ENCODE data around the gene OVOL1. TPM values are rescaled to one million over a fixed set of nuclear protein-coding genes. Genes with fewer than 3 reads are reported as not detected.
A peak's percentile ranks its signal among the peaks of the same experiment; 100 is the strongest.

The OVOL1 gene
- total RNA-seq, 6 experiments from 2014 or later = not detected

GRCh38 chr11:65781152-65781961, 5.5 kb upstream of the OVOL1 start:
- H3K4me1 ChIP-seq = peaks cover 0 to 19% (median 6%) of the 10 kb centered on the region in 4 donors
- peak overlapping the region in 1 of 3 donors; percentile 16 for H3K27ac ChIP-seq
- intact Hi-C loops (cut with DNase I) = no loop called here
- no peak for TF ChIP-seq POLR2A (IDR thresholded peaks at IDR 0.05)
- TF ChIP-seq, protein P1, sequence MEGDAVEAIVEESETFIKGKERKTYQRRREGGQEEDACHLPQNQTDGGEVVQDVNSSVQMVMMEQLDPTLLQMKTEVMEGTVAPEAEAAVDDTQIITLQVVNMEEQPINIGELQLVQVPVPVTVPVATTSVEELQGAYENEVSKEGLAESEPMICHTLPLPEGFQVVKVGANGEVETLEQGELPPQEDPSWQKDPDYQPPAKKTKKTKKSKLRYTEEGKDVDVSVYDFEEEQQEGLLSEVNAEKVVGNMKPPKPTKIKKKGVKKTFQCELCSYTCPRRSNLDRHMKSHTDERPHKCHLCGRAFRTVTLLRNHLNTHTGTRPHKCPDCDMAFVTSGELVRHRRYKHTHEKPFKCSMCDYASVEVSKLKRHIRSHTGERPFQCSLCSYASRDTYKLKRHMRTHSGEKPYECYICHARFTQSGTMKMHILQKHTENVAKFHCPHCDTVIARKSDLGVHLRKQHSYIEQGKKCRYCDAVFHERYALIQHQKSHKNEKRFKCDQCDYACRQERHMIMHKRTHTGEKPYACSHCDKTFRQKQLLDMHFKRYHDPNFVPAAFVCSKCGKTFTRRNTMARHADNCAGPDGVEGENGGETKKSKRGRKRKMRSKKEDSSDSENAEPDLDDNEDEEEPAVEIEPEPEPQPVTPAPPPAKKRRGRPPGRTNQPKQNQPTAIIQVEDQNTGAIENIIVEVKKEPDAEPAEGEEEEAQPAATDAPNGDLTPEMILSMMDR (IDR thresholded peaks at IDR 0.05) = peak; percentile 12 to 50 (median 34)
- no CpG with 5 or more reads among the region's 83 CpGs for WGBS (ENCODE audit: insufficient coverage, low coverage, low lambda C conversion rate, missing lambda C conversion rate)
- peak overlapping the region; percentile 78 to 93 (median 83) for H3K4me3 ChIP-seq
- ATAC-seq (peak; percentile 22 to 42 (median 38)), DNase-seq (peak; percentile 49 to 64 (median 61))
- H3K36me3 ChIP-seq = peaks cover 0 to 13% (median 7%) of the 10 kb centered on the region in 4 donors
- H3K27me3 ChIP-seq = peaks cover 4 to 6% of the 10 kb centered on the region in 2 donors
- H3K9me3 ChIP-seq = no peaks in the 10 kb centered on the region

DNA sequence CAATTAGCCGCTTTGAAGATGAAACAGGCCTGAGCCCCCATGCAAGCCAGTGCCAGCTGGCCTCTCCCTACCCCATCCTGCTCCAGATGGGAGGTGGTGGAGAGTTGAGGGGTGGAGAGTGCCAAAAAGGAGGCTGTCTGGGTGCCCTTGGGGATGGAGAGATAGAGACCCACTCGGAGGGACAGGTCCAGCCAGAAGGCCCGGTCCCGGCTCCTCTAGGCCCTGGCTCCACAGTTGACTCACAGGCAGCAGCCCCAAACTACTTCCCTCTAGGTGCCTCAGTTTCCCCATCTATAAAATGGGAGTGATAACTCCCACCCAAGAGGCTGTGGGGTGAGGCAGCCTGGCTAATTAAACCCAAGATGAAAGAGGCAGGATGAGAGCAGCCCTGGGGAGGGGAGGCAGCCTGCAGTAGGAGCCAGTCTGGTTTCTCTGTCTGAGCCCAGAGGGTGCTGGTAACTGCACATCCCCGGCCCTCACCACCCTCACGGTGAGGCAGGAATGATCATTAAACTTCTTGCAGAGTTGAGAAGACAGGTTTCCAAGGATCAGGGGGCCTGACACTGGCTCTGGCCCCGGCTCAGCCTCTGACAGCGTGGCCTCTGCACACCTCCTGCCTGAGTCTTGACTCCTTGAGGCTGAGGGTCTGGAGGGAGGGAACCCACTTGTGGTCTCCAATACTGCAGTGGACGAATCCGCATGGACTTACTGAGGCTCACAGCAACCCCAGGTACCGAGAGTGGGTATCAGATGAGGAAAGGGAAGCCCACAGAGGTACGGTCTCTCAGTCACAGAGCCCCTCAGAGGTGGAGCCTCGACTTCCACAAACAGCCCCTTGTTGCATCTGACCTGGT, 4.7 kb upstream of the OVOL1 start:
- H3K27me3 ChIP-seq = peaks cover 4 to 10% of the 10 kb centered on the region in 2 donors
- no peak overlapping the region for H3K27ac ChIP-seq
- peaks cover 0 to 13% (median 7%) of the 10 kb centered on the region in 4 donors for H3K36me3 ChIP-seq
- no CpG with 5 or more reads among the region's 13 CpGs for WGBS (ENCODE audit: insufficient coverage, low coverage, low lambda C conversion rate, missing lambda C conversion rate)
- TF ChIP-seq POLR2A (IDR thresholded peaks at IDR 0.05) = no peak
- TF ChIP-seq, protein P1 (IDR thresholded peaks at IDR 0.05) = no peak
- H3K4me3 ChIP-seq = no peak overlapping the region
- ATAC-seq (no peak), DNase-seq (peak in 1 of 3 donors; percentile 46)
- H3K4me1 ChIP-seq = peaks cover 0 to 17% (median 6%) of the 10 kb centered on the region in 4 donors
- intact Hi-C loops (cut with DNase I) = no loop called here
- H3K9me3 ChIP-seq = no peaks in the 10 kb centered on the region

DNA sequence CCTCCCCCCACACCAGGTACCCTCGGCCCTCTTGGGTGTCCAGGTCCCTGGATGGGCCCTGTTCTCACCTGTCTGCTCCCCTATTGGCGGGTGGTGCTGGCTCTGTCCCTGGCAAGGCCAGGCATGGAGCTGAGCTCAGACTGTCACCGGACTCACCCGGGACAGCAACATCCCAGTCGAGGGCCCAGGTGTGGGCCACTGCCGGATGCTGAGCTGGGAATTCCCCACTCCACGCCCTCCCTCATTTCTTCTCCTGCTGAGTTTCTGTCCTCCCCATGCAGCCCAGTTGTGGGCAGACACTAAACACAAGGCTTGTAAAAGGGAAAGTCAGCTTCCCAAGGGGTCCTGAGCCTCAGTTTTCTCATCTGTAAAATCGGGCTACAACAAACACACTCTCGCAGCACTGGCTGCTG, 4.0 kb upstream of the OVOL1 start:
- H3K36me3 ChIP-seq = peaks cover 0 to 10% (median 7%) of the 10 kb centered on the region in 4 donors
- no peak for DNase-seq
- TF ChIP-seq, protein P1 (IDR thresholded peaks at IDR 0.05) = no peak
- no peak for TF ChIP-seq POLR2A (IDR thresholded peaks at IDR 0.05)
- H3K27ac ChIP-seq = no peak overlapping the region
- no peak for ATAC-seq
- 79% methylated on average over 3 of the region's 9 CpGs for WGBS (ENCODE audit: insufficient coverage, low coverage, low lambda C conversion rate, missing lambda C conversion rate)
- no peaks in the 10 kb centered on the region for H3K9me3 ChIP-seq
- intact Hi-C loops (cut with DNase I) = no loop called here
- no peak overlapping the region for H3K4me3 ChIP-seq
- H3K27me3 ChIP-seq = peaks cover 4 to 13% of the 10 kb centered on the region in 2 donors
- peaks cover 0 to 16% (median 7%) of the 10 kb centered on the region in 4 donors for H3K4me1 ChIP-seq

GRCh38 chr11:65785319-65786007, 1.4 kb upstream of the OVOL1 start:
- H3K4me1 ChIP-seq = peaks cover 0 to 14% (median 4%) of the 10 kb centered on the region in 4 donors
- no peak for ATAC-seq
- TF ChIP-seq, protein P1 (IDR thresholded peaks at IDR 0.05) = no peak
- no peak for TF ChIP-seq POLR2A (IDR thresholded peaks at IDR 0.05)
- WGBS (ENCODE audit: insufficient coverage, low coverage, low lambda C conversion rate, missing lambda C conversion rate) = 72% methylated on average over 6 of the region's 8 CpGs
- H3K27me3 ChIP-seq = peaks cover 4 to 20% of the 10 kb centered on the region in 2 donors
- no peaks in the 10 kb centered on the region for H3K9me3 ChIP-seq
- H3K36me3 ChIP-seq = no peaks in the 10 kb centered on the region
- H3K4me3 ChIP-seq = no peak overlapping the region
- DNase-seq = no peak
- intact Hi-C loops (cut with DNase I) = no loop called here
- H3K27ac ChIP-seq = no peak overlapping the region
